DOHH2 (cell line): ENCODE data around the gene ING2.

Source experiments
- EZH2phosphoT487 ChIP-seq: fragments of 200-600 bp; sonication (generic); IDR thresholded peaks from 2 replicates; pipeline ENCODE4 v1.6.1; 2017; ENCODE audit warnings: borderline replicate concordance, mild to moderate bottlenecking, antibody characterized with exemption, low read length, moderate library complexity, mixed read lengths
- TF ChIP-seq, protein P1 (sequence below): fragments of 200-600 bp; sonication (generic); IDR thresholded peaks from one replicate; pipeline ENCODE4 v1.5.1; 2014; ENCODE audit warnings: antibody characterized with exemption, mild to moderate bottlenecking, low read depth, low read length; ENCODE audit not compliant: poor library complexity, severe bottlenecking

- TF ChIP-seq, protein P1, sequence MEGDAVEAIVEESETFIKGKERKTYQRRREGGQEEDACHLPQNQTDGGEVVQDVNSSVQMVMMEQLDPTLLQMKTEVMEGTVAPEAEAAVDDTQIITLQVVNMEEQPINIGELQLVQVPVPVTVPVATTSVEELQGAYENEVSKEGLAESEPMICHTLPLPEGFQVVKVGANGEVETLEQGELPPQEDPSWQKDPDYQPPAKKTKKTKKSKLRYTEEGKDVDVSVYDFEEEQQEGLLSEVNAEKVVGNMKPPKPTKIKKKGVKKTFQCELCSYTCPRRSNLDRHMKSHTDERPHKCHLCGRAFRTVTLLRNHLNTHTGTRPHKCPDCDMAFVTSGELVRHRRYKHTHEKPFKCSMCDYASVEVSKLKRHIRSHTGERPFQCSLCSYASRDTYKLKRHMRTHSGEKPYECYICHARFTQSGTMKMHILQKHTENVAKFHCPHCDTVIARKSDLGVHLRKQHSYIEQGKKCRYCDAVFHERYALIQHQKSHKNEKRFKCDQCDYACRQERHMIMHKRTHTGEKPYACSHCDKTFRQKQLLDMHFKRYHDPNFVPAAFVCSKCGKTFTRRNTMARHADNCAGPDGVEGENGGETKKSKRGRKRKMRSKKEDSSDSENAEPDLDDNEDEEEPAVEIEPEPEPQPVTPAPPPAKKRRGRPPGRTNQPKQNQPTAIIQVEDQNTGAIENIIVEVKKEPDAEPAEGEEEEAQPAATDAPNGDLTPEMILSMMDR, result no peak
- no peak for TF ChIP-seq EZH2phosphoT487
Observed at GRCh38 chr4:183548306-183548705, 43.4 kb downstream of the ING2 start.
